Natural killer cell (primary cell): Measurements from ENCODE around the gene BMP6. TPM values are rescaled to one million over a fixed set of nuclear protein-coding genes. Genes with fewer than 3 reads are reported as not detected.

Experiments
- ATAC-seq, 3 donors: fragments of 150-1000 bp in 2 of 3; fragments of 200-7000 bp in 1 of 3; cut with Tn5 transposase; 1 replicate in 1 of 3; 2 replicates in 2 of 3; pipeline ENCODE4 v1.10.0; 2021; ENCODE audit warnings: mild to moderate bottlenecking in 2 of 3, moderate library complexity in 2 of 3
- DNase-seq, 2 donors: peaks; one replicate each; pipeline versions ENCODE4 v3.0.0 to v3.0.0-alpha.2; 2013 to 2021; ENCODE audit warnings: mixed read lengths in 1 of 2
- H3K27ac ChIP-seq: one replicate; pipeline ENCODE4 v1.5.1; 2013; ENCODE audit warnings: mild to moderate bottlenecking, low read length
- H3K27me3 ChIP-seq: one replicate; pipeline ENCODE4 v1.6.1; 2013; ENCODE audit warnings: low read length; ENCODE audit not compliant: control insufficient read depth, insufficient read depth
- H3K36me3 ChIP-seq: one replicate; pipeline ENCODE4 v1.6.1; 2013; ENCODE audit warnings: low read length; ENCODE audit not compliant: control insufficient read depth, insufficient read depth
- H3K4me1 ChIP-seq: one replicate; pipeline ENCODE4 v1.6.1; 2013; ENCODE audit warnings: low read length; ENCODE audit not compliant: control insufficient read depth, insufficient read depth
- H3K4me3 ChIP-seq: one replicate; pipeline ENCODE4 v1.5.1; 2013; ENCODE audit warnings: low read length
- H3K9me3 ChIP-seq: one replicate; pipeline ENCODE4 v1.6.1; 2013; ENCODE audit warnings: low read length; ENCODE audit not compliant: control insufficient read depth, insufficient read depth
- H3K27ac Mint-ChIP-seq, 2 donors: one replicate each; pipeline ENCODE4 v1.8.0; 2022; ENCODE audit warnings: mild to moderate bottlenecking in 2 of 2, mixed read lengths in 2 of 2, moderate library complexity in 1 of 2
- H3K27me3 Mint-ChIP-seq, 2 donors: one replicate each; pipeline ENCODE4 v1.8.0; 2022; ENCODE audit warnings: low read depth in 2 of 2, mixed read lengths in 2 of 2
- H3K36me3 Mint-ChIP-seq: one replicate; pipeline ENCODE4 v1.8.0; 2022; ENCODE audit warnings: mixed read lengths
- H3K4me1 Mint-ChIP-seq, 2 donors: one replicate each; pipeline ENCODE4 v1.8.0; 2022; ENCODE audit warnings: mixed read lengths in 2 of 2
- H3K4me3 Mint-ChIP-seq: one replicate; pipeline ENCODE4 v1.8.0; 2022; ENCODE audit warnings: mild to moderate bottlenecking, moderate library complexity, mixed read lengths
- H3K9me3 Mint-ChIP-seq, 2 donors: one replicate each; pipeline ENCODE4 v1.8.0; 2022; ENCODE audit warnings: mixed read lengths in 2 of 2
- CTCF ChIP-seq: fragments of 200-600 bp; IDR thresholded peaks from one replicate; pipeline ENCODE4 v1.8.0; 2022; ENCODE audit warnings: antibody characterized with exemption
- WGBS: methylation state at CpG from one replicate; pipeline ENCODE4 v1.1.7; 2013; ENCODE audit warnings: missing lambda C conversion rate; ENCODE audit not compliant: insufficient coverage; 5-methylcytosine and 5-hydroxymethylcytosine counted together
- intact Hi-C: fragments of 100-400 bp; cut with micrococcal nuclease; formaldehyde crosslinking; loops from one replicate; pipeline ENCODE4 v1.14.2; 2022
- total RNA-seq, 4 donors: library from RNA; stranded (reverse); fragments of 120-200 nt in 1 of 4; gene quantifications; one replicate each; pipeline versions ENCODE4 v1.2.3 to v1.2.4, GENCODE V29; 2013 to 2022

BMP6 gene
- total RNA-seq, 3 donors from 2014 or later (not counting 1 experiment from before 2014, with no cell fraction given), result 0.25 to 2.6 (median 0.73) TPM

GRCh38 chr6:7750197-7750596 is 24.3 kb downstream of the BMP6 start:
- no peaks in the 10 kb centered on the region for H3K27me3 ChIP-seq
- H3K9me3 ChIP-seq, result no peaks in the 10 kb centered on the region
- no peaks in the 10 kb centered on the region for H3K36me3 Mint-ChIP-seq
- no peak overlapping the region for H3K4me3 Mint-ChIP-seq
- 88% methylated on average over 6 of the region's 7 CpGs for WGBS
- H3K27ac Mint-ChIP-seq, result no peak overlapping the region
- H3K9me3 Mint-ChIP-seq, result peaks cover 0 to 2% of the 10 kb centered on the region in 2 donors
- peaks cover 6 to 20% of the 10 kb centered on the region in 2 donors for H3K27me3 Mint-ChIP-seq
- no peak for ATAC-seq
- DNase-seq, result no peak
- intact Hi-C loops, result no loop called here
- H3K4me1 Mint-ChIP-seq, result no peaks in the 10 kb centered on the region
- no peak overlapping the region for H3K27ac ChIP-seq
- no peaks in the 10 kb centered on the region for H3K36me3 ChIP-seq
- TF ChIP-seq CTCF, result no peak
- H3K4me1 ChIP-seq, result no peaks in the 10 kb centered on the region
- H3K4me3 ChIP-seq, result no peak overlapping the region

- no peaks in the 10 kb centered on the region for H3K4me1 ChIP-seq
- Mint-ChIP-seq H3K27me3 (peaks cover 9 to 10% of the 10 kb centered on the region in 2 donors), H3K9me3 (no peaks in the 10 kb centered on the region), H3K4me3 (no peak overlapping the region), H3K4me1 (no peaks in the 10 kb centered on the region), H3K36me3 (no peaks in the 10 kb centered on the region), H3K27ac (no peak overlapping the region)
- no peak overlapping the region for H3K27ac ChIP-seq
- 85% methylated on average over 6 of the region's 7 CpGs for WGBS
- no peaks in the 10 kb centered on the region for H3K9me3 ChIP-seq
- no peak for DNase-seq
- no peak overlapping the region for H3K4me3 ChIP-seq
- ATAC-seq, result no peak
- intact Hi-C loops, result no loop called here
- no peak for TF ChIP-seq CTCF
- H3K27me3 ChIP-seq, result no peaks in the 10 kb centered on the region
- H3K36me3 ChIP-seq, result no peaks in the 10 kb centered on the region
These were observed 32.6 kb downstream of the BMP6 start for GRCh38 chr6:7758456-7758855.

GRCh38 chr6:7759320-7759719 is 33.4 kb downstream of the BMP6 start:
- ATAC-seq, result no peak
- 74% methylated on average over 3 of the region's 3 CpGs for whole genome bisulfite sequencing
- TF ChIP-seq CTCF, result no peak

GRCh38 chr6:7761051-7761450 is 35.2 kb downstream of the BMP6 start:
- Histone ChIP-seq H3K27me3 (no peaks in the 10 kb centered on the region), H3K4me1 (no peaks in the 10 kb centered on the region), H3K27ac (no peak overlapping the region), H3K4me3 (no peak overlapping the region), H3K9me3 (no peaks in the 10 kb centered on the region), H3K36me3 (no peaks in the 10 kb centered on the region)
- peaks cover 0 to 5% of the 10 kb centered on the region in 2 donors for H3K27me3 Mint-ChIP-seq
- no peaks in the 10 kb centered on the region for H3K36me3 Mint-ChIP-seq
- H3K4me3 Mint-ChIP-seq, result no peak overlapping the region
- WGBS, result 98% methylated on average over 3 of the region's 3 CpGs
- no peak for ATAC-seq
- no peak overlapping the region for H3K27ac Mint-ChIP-seq
- TF ChIP-seq CTCF, result no peak
- H3K4me1 Mint-ChIP-seq, result no peaks in the 10 kb centered on the region
- intact Hi-C loops, result no loop called here
- DNase-seq, result no peak
- no peaks in the 10 kb centered on the region for H3K9me3 Mint-ChIP-seq

More at GRCh38 chr6:7759320-7759719, 33.4 kb downstream of the BMP6 start:
- no peak overlapping the region for H3K4me3 Mint-ChIP-seq
- Histone ChIP-seq H3K4me3 (no peak overlapping the region), H3K4me1 (no peaks in the 10 kb centered on the region), H3K27me3 (no peaks in the 10 kb centered on the region), H3K9me3 (no peaks in the 10 kb centered on the region), H3K36me3 (no peaks in the 10 kb centered on the region), H3K27ac (no peak overlapping the region)
- H3K36me3 Mint-ChIP-seq, result no peaks in the 10 kb centered on the region
- H3K27me3 Mint-ChIP-seq, result peaks cover 8 to 10% of the 10 kb centered on the region in 2 donors
- no peaks in the 10 kb centered on the region for H3K4me1 Mint-ChIP-seq
- no peak overlapping the region for H3K27ac Mint-ChIP-seq
- intact Hi-C loops, result no loop called here
- no peak for DNase-seq
- no peaks in the 10 kb centered on the region for H3K9me3 Mint-ChIP-seq
